ENCODE data around the gene TTC31. TPM values are rescaled to one million over a fixed set of nuclear protein-coding genes. Genes with fewer than 3 reads are reported as not detected.

Gene TTC31
- total RNA-seq, 2 donors from 2014 or later, result 30.3 to 35.0 TPM

DNA sequence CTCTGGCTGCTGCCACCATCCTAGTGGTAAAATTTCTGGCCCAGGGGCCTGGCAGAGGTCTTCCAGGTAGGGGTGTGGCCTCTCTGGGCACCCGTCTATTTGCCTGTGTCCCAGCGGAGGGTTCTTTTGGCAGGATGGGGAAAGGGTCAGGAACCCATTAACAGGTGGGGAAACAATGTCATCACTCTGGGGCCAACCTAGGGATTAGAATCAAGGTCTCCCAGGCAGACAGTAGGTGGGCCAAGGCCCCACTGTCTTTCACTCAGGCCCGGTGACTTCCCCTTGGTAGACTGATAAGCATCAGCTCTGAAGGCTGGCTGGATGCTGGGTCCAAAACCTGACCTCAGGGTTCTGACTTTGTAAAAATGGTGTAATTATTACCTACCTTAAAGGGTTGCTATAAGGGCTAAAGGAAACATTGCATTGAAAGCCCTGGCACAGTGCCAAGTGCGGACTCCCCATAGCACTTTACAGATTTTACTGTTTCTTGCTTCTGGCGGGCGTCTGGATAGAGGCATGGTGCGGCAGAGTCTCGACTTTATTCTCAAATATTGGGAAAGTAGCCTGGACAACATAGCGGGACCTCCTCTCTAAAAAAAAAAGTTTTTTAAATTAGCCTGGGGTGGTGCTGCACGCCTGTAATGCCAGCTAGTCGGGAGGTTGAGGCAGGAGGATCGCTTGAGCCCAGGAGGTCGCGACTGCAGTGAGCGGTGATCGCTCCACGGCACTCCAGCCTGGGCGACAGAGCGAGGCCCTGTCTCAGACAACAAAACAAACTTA is 14.3 kb downstream of the TTC31 start:
- Mint-ChIP-seq H3K36me3 (peaks cover 7 to 15% of the 10 kb centered on the region in 2 donors), H3K9me3 (no peaks in the 10 kb centered on the region), H3K27ac (no peak overlapping the region)
- ATAC-seq (no peak), DNase-seq (ENCODE audit: low spot score in 2 of 2) (no peak)

DNA sequence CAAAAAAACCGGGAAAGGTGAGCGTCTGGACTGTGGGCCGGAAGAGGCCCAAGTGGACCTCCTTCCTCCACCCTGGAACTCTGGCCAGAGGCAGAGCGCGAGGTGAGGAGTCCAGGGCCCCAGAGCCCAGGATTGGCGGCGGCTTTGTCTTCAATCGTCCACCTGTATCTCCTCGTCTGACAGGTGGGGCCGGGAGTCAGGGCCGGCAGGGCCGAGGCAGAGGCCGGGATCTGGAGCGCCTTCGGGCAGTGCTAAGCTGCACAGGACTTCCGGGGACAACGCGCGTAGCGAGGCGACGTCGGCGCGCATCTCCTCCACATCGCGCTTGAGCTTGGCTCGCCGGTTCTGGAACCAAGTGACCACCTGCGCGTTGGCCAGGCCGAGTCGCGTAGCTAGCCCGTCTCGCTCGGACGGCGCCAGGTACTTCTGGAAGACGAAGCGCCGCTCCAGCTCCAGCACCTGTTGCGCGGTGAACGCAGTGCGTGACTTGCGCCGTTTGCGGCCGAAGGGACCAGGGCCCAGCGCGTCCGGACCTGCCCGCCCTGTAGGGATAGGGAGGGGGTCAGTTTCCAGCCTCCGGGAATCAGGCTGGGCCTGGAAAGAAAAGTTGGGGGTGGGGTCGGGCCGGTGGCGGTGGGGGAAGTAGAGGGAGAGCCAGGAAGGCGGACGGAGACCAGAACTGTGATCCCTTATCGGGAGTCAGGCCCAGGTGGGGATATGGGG is 15.1 kb downstream of the TTC31 start:
- ATAC-seq (peak in 1 of 2 donors; percentile 42), DNase-seq (ENCODE audit: low spot score in 2 of 2) (no peak)
- Mint-ChIP-seq H3K36me3 (peaks cover 7 to 13% of the 10 kb centered on the region in 2 donors), H3K9me3 (no peaks in the 10 kb centered on the region), H3K27ac (peak overlapping the region in 1 of 2 donors; percentile 17)

DNA sequence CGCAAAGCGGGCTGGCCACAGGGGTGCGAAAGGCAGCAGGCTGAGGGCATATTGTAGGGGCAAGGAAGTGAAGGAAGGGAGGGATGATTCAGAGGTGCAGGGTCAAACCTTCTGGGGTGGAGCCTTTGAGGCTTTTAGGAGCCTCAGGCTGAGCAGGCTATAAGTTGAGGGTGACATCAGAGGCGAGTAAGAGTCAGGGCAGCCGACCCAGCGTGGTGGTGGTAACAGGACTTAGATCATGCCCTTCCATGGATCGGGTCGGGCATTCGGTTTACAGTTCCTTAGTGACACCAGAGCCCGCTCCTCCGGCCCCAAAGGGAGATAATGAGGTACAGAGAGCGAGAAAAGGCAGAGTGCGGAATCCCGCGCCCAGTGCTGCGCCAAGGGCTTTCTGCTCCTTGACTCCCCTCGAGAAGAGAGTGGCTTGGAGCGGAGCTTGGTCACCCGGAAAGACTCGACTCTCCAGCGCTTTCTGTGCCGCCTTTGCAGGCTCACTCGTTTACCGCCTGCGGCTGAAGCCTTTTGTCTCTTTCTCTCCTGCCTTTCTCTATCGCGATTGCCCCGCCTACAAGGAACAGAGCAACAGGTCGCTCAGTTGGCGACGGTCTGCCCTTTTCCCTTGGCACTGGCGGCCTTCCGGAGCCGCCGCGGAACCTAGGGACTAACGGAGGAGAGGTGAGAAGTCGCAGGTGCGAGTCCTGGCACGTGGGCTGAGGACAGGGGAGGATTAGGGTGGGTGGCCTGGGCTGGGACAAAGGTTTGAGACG is 15.8 kb downstream of the TTC31 start:
- Mint-ChIP-seq H3K27ac (peak overlapping the region; percentile 17 to 69), H3K9me3 (no peaks in the 10 kb centered on the region), H3K36me3 (peaks cover 5 to 11% of the 10 kb centered on the region in 2 donors)
- DNase-seq (ENCODE audit: low spot score in 2 of 2), result peak in 1 of 2 donors; percentile 42
- peak; percentile 70 to 81 for ATAC-seq

DNA sequence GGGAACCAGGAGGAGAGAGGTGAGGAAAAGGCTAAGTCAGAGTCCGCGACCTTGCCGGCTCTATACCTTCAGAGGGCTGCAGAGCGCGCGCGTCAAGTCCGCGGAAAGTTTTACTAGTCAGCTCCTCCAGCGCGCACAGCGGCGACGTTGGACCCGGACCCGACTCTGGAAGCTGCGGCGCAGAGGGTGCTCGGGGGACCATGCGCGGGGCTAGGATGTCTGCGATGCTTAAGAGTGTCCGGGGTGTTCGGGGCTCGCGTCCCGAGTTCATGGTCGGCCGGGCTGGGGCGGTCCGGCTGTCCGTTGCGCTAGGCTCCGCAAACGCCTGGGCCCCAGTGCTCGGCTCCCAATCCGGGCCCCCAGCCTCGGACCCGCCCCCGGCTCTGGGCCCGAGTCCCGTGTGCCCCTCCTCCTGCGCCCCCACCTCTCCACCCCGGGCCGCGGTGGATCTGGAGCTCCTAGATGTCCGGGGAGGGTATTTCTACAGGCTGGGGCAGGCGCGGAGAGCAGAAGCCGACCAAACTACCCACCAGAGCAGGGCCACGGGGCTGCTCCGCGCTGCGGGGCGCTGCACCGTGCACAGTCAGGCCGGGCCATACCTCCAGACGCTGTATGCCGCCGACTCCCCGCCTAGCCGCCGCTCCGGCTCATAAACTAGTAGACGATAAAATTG is 16.5 kb downstream of the TTC31 start, which contains the start of gene LBX2:
Gene LBX2 (minus strand): TSS at position 337 of the 673 bp plus-strand sequence. CDS start 66 bp downstream, at position 271.
- peak in 1 of 2 donors; percentile 45 for ATAC-seq
- H3K9me3 Mint-ChIP-seq, result no peaks in the 10 kb centered on the region
- DNase-seq (ENCODE audit: low spot score in 2 of 2), result peak in 1 of 2 donors; percentile 51
- H3K27ac Mint-ChIP-seq, result peak within 1 kb of the TSS; percentile 17 to 69
- peaks cover 6 to 10% of the 10 kb centered on the region in 2 donors for H3K36me3 Mint-ChIP-seq

DNA sequence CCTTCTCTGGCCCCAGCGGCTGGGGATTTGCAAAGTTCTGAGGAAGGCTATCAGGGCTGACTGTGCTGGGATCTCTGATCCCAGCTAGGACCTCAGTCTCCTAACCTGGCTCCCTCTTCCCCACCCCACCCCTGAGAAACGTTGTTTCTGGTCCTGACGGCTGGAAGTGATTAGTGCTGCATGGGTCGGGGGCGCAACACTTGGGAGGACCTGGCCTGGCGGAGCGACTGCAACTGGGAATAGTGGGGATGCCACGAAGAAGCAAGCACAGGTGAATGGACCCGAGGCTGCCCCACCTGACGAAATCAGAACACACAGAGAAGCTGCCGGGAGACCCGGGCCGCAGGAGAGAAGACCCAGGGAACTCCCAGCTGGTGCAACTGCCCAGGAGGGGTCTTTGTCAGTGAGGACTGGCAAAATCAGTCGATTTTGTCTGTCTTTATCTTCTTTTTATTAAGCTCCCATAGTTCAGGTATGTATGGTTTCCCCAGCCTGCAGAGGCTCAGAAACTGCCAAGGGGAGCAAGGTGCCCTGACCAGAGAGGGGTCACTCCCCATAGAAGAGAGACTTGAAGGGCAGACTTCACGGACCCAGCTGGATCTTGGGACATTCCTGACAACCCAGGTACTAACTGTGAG is 17.2 kb downstream of the TTC31 start:
- no peak for DNase-seq (ENCODE audit: low spot score in 2 of 2)
- H3K36me3 Mint-ChIP-seq, result peaks cover 13 to 17% of the 10 kb centered on the region in 2 donors
- ATAC-seq, result no peak
- H3K27ac Mint-ChIP-seq, result no peak overlapping the region
- no peaks in the 10 kb centered on the region for H3K9me3 Mint-ChIP-seq

DNA sequence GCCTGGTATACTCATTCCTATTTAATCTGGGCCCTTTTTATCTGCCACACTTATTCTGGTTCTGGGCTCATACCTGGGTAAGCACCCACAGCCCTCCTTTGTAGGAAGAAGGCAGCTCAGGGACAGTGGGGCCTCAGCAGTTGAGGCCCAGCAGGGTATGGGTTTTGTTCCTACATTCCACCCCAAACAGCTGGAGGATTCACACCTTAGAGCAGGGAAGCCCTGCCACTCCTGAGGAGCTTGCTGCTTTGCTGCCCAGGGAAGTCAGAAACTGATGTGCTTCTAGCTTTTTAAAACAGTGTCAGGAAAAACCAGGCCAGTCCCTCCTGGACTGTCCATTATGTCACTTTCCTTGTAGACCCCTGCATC is 17.7 kb downstream of the TTC31 start:
- ATAC-seq, result no peak
- no peak for DNase-seq (ENCODE audit: low spot score in 2 of 2)
- H3K27ac Mint-ChIP-seq, result no peak overlapping the region
- H3K36me3 Mint-ChIP-seq, result peaks cover 16 to 22% of the 10 kb centered on the region in 2 donors
- H3K9me3 Mint-ChIP-seq, result no peaks in the 10 kb centered on the region

DNA sequence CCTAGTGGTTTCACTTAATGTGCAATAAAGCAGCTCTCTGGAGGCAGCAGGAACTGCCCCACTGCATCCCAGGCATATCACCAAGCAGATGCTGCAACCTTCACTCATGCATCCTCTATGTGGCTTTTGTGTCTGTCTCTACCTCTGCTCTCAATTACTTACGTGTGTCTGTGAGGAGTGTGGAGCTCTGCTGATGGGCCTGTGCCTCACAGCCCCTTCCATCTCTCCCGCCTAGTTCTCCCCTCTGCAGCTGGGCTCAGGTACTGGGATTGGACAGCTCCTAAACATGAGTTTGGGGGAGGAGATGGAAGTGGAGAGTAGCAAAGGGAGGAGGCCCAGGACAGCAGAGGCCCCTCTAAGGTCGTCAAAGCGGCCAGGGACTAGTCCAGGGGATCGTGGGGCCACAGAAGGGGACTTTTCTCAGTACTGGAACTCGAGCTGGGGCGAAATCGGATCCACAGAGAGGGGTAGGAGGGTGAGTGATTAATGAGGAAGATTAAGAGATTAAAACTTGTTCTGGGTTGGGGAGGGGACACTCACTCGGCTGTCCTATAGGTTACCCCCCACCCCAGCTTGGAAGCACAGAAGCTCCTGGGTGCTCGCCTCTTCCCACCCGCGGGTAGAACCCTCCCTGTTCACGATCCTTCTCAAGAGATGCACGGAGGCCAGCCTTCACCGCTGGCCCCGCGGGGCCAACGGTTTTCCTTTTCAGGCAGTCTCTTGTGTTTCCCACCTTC is 18.6 kb downstream of the TTC31 start:
- H3K27ac Mint-ChIP-seq, result no peak overlapping the region
- ATAC-seq (no peak), DNase-seq (ENCODE audit: low spot score in 2 of 2) (no peak)
- no peaks in the 10 kb centered on the region for H3K9me3 Mint-ChIP-seq
- H3K36me3 Mint-ChIP-seq, result peaks cover 19 to 27% of the 10 kb centered on the region in 2 donors

DNA sequence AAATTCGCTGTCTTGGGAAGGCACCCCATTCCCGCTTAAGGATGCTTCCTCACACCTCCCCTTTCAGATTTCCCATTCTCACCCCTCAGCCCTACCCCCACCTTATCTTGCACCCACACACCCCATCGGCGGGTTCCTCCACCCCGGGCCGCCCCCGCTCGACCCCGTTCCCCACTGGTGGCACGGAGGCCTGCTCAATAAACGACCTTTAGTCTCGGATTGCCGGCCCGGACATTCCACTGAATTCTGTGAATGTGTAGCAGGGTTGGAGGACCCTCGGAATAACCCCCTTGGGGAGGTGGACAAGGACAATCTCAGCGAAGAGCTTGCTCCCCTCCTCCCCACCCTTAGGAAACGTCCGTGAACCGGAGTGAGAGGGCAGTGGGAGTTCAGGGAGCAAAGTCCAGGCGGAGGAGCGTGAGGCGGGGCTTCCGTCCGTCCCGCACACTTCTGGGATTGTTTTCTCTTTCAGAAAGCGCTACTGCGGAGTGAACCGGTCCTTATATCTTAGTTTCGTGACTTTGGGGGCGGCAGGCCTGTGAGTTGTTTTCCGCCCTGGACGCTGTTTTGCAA is 19.4 kb downstream of the TTC31 start:
- H3K36me3 Mint-ChIP-seq, result peaks cover 26 to 34% of the 10 kb centered on the region in 2 donors
- no peaks in the 10 kb centered on the region for H3K9me3 Mint-ChIP-seq
- ATAC-seq (no peak), DNase-seq (ENCODE audit: low spot score in 2 of 2) (no peak)
- no peak overlapping the region for H3K27ac Mint-ChIP-seq

DNA sequence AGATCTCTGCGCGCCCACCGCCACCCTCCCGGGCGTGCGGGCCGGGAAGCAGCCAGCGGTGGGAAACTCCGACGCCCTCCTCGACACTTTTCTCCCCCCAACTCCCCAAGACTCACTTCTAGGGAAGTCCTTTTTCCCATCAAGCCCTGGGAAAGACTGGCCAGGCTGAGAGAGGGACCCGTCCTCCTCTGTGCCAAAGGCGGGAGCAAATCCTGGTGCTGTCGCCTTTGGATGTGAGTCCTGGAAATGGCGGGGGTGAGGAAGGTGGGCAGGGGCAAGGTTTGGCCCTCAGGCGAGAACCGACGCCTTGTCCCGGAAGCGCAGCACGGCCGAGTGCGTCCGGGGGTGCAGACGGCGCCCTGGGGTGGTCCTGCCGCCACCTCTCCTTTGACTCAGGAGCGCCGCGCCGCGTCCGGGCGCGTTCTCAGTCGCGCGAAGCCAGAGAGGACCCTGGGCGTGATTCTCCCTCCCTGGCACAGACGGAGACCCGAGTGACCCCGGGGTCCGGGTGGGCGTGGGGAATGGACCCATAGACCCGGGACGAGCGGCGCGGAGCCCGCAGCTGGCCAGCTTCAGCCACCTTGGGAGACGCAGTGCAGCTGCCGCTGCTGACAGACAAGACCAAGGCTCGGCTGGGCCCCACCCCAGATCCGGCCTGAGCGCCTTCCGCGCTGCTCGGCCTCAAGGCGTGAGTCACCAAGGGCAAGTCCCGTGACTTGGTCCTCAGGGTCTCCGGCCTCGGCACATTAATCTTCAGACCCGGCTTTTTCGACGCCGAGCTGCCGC is 20.0 kb downstream of the TTC31 start:
- peak; percentile 15 to 54 for ATAC-seq

DNA sequence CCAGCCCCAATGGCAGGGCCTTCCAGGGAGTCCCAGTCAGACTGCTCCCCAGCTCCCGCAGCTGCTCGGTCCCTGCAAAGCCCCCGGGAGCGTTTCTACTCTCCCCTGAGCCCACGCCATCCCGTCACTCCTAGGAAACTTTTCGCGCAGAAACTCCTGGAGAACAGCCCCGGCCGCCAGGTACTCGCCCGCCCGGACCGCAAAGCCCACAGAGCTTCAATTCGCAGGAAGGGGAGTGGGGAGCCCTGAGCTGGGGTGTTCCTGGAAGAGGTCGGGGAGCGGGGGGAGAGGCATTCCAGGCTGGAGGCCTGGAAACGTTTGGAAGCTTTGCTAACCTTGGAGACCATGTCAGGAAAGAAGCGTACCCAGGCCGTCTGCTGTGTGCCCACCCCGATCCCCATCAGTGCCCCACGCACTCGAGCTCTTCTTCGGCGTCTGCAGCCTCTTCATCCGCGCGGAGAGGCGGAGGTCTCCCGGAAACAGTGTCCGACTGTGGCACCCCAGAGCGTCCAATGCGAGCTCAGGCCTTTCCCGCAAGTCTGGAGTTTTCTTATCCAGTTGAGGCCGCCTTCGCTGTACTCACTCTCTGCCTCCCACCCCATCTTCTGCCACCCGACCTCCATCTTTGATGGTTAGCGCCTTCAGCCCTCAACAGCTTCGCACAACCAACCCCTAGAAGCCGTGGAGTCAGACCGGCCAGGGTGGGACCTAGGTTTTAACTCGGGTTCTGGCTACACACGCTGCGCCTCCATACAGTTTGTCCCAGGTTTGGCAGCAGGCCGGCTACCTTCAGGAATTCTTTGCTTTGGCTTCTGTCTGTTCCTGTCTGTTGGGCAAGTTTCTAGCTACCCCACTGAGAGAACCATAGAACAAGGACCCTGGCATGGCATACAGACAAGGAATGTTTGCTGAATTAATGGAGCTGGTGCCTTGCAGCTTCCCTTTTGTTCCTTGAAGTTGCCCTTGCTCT is 20.9 kb downstream of the TTC31 start:
- DNase-seq (ENCODE audit: low spot score in 2 of 2) (no peak), ATAC-seq (no peak)
- Mint-ChIP-seq H3K36me3 (peaks cover 27 to 38% of the 10 kb centered on the region in 2 donors), H3K27ac (no peak overlapping the region), H3K9me3 (no peaks in the 10 kb centered on the region)

More for the DNA sequence above, 20.0 kb downstream of the TTC31 start:
- peak; percentile 57 to 72 for DNase-seq (ENCODE audit: low spot score in 2 of 2)
- Mint-ChIP-seq H3K27ac (no peak overlapping the region), H3K36me3 (peaks cover 27 to 38% of the 10 kb centered on the region in 2 donors), H3K9me3 (no peaks in the 10 kb centered on the region)

DNA sequence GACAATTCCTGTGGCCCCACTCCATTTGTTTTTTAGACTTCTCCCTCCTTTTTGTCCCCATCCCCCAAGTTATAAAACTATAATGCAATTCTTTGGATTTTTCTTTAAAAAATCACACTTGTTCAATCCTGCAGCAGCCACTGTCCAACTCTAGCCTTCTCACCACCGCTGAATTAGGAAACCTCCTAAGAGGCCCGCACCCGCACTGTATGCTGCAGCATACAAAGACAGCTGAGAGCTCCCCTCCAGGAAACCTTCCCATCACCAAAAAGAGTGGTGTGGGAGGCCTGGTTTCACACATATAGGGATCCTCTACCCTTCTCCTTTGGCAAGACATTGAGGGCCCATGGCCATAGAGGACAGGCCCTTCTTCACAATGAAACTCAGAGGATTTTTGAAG is 21.7 kb downstream of the TTC31 start:
- no peak for DNase-seq (ENCODE audit: low spot score in 2 of 2)
- no peak for ATAC-seq
- H3K9me3 Mint-ChIP-seq, result no peaks in the 10 kb centered on the region
- H3K36me3 Mint-ChIP-seq, result peaks cover 27 to 38% of the 10 kb centered on the region in 2 donors
- peak overlapping the region in 1 of 2 donors; percentile 75 for H3K27ac Mint-ChIP-seq

DNA sequence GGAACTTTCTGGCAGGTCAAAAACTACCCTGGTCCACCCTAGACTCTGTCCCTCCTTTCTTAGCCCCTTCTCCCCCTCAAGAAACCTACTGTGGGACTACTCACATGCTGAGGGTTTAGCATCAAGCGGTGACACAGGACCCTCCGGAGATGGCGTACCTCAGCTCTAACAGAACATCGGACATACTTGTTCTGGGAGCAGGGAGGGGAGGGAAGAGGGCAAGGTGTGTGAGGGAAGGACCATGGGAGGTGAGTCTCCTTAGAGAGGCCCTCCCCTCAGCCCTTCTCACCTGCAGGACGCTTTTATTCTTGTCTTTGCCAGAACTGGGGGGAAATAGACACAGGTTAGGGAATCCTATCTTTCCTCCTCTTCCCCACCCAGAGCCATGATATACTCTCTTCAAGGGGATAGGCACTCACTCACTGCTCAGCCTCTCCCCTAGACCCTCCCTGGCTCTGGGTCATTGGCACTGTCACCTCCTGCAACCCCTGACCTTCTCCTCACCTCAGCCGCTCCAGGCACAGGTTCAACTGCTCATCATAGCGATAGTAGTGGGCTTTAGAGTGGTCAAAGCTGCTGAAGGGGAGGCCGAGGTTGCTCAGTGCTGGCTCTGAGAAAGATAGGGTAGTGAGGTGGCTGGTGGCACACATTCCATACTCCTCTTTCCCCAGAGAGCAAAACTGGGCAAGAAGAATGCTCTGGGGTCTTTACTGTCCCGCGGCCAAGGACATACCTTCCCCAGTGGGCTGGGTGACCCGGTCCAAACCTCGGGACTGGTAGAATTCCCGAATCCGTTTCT is 22.8 kb downstream of the TTC31 start:
- peaks cover 27 to 38% of the 10 kb centered on the region in 2 donors for H3K36me3 Mint-ChIP-seq
- ATAC-seq, result no peak

More for the DNA sequence above, 22.8 kb downstream of the TTC31 start:
- Mint-ChIP-seq H3K9me3 (no peaks in the 10 kb centered on the region), H3K27ac (no peak overlapping the region)
- no peak for DNase-seq (ENCODE audit: low spot score in 2 of 2)

All from activated naive CD4-positive, alpha-beta T cell treated with anti-CD3 and anti-CD28 coated beads, Interleukin-2, amount 50 U/mL, for 72 hours (primary cell).